IMR-90 (cell line): ENCODE results near the gene ATG7. TPM values are rescaled to one million over a fixed set of nuclear protein-coding genes. Genes with fewer than 3 reads are reported as not detected.

Experiments
- ATAC-seq: fragments of 200-7000 bp; cut with Tn5 transposase; 2 replicates; pipeline ENCODE4 v1.9.1; 2020; ENCODE audit warnings: low read depth, mild to moderate bottlenecking, moderate library complexity
- BruUV-seq: library from RNA; stranded (reverse); fragments of 400-500 nt; replicated peaks from 2 replicates; lab custom pipeline; 2021; lab: Mats Ljungman, UMichigan
- CTCF ChIA-PET: fragments of 300-600 bp; formaldehyde crosslinking; extraction: SDS; loops from one replicate; lab custom pipeline; 2021; ENCODE audit warnings: antibody characterized with exemption; lab: Yijun Ruan, JAX
- POLR2A ChIA-PET: fragments of 300-600 bp; sonication (Branson Sonifier 250); formaldehyde crosslinking; loops from one replicate; lab custom pipeline; 2022; ENCODE audit warnings: antibody characterized with exemption; ENCODE audit not compliant: unreplicated experiment; lab: Charles Lee
- DNase-seq: peaks from one replicate; pipeline ENCODE4 v3.0.0; 2013
- H2AFZ ChIP-seq: replicated peaks from 2 replicates; pipeline ENCODE3; 2013; ENCODE audit warnings: low read length, mild to moderate bottlenecking; ENCODE audit not compliant: poor library complexity
- H2AK5ac ChIP-seq: 2 replicates; pipeline ENCODE4 v1.6.1; 2013; ENCODE audit warnings: low read depth, low read length, inconsistent platforms
- H2AK9ac ChIP-seq: replicated peaks from 2 replicates; pipeline ENCODE3; 2013; ENCODE audit warnings: mild to moderate bottlenecking, low read depth, low read length, moderate library complexity; ENCODE audit not compliant: poor library complexity
- H2BK120ac ChIP-seq: 2 replicates; pipeline ENCODE4 v1.6.1; 2013; ENCODE audit warnings: low read depth, low read length, inconsistent platforms
- H2BK15ac ChIP-seq: 3 replicates; pipeline ENCODE4 v1.6.1; 2013; ENCODE audit warnings: low read depth, low read length, inconsistent platforms
- H2BK20ac ChIP-seq: 2 replicates; pipeline ENCODE4 v1.6.1; 2013; ENCODE audit warnings: low read depth, mild to moderate bottlenecking, inconsistent platforms, low read length, moderate library complexity
- H2BK5ac ChIP-seq: 2 replicates; pipeline ENCODE4 v1.6.1; 2013; ENCODE audit warnings: mild to moderate bottlenecking, low read depth, low read length, inconsistent platforms; ENCODE audit not compliant: poor library complexity, severe bottlenecking
- H3K14ac ChIP-seq: replicated peaks from 2 replicates; pipeline ENCODE4 v1.6.1; 2013; ENCODE audit warnings: low read depth, low read length, inconsistent platforms
- H3K18ac ChIP-seq: 2 replicates; pipeline ENCODE4 v1.6.1; 2013; ENCODE audit warnings: low read depth, low read length, control low read depth
- H3K23ac ChIP-seq: 2 replicates; pipeline ENCODE4 v1.6.1; 2013; ENCODE audit warnings: low read depth, low read length, inconsistent platforms
- H3K27ac ChIP-seq: 2 replicates; pipeline ENCODE4 v1.5.1; 2013; ENCODE audit warnings: mild to moderate bottlenecking, control low read depth, low read length; ENCODE audit not compliant: insufficient read depth
- H3K27me3 ChIP-seq: 2 replicates; pipeline ENCODE4 v1.6.1; 2013; ENCODE audit warnings: low read length; ENCODE audit not compliant: control insufficient read depth, insufficient read depth
- H3K36me3 ChIP-seq: 2 replicates; pipeline ENCODE4 v1.6.1; 2013; ENCODE audit warnings: low read length, mixed read lengths; ENCODE audit not compliant: control insufficient read depth, insufficient read depth
- H3K4ac ChIP-seq: 2 replicates; pipeline ENCODE4 v1.6.1; 2013; ENCODE audit warnings: low read depth, low read length, inconsistent platforms
- H3K4me1 ChIP-seq: 2 replicates; pipeline ENCODE4 v1.6.1; 2013; ENCODE audit warnings: low read length, mixed read lengths; ENCODE audit not compliant: control insufficient read depth, insufficient read depth
- H3K4me2 ChIP-seq: 2 replicates; pipeline ENCODE4 v1.6.1; 2013; ENCODE audit warnings: low read depth, mild to moderate bottlenecking, control low read depth, low read length, moderate library complexity
- H3K4me3 ChIP-seq: 2 replicates; pipeline ENCODE4 v1.5.1; 2013; ENCODE audit warnings: low read depth, mild to moderate bottlenecking, control low read depth, low read length, moderate library complexity; ENCODE audit not compliant: insufficient read depth
- H3K56ac ChIP-seq: 2 replicates; pipeline ENCODE4 v1.6.1; 2013; ENCODE audit warnings: low read length, inconsistent platforms; ENCODE audit not compliant: insufficient read depth; ENCODE audit errors: extremely low read depth
- H3K79me1 ChIP-seq, 2 experiments: 2 replicates each; pipeline ENCODE4 v1.6.1; 2013; ENCODE audit warnings: low read length in 2 of 2, inconsistent platforms in 1 of 2, low read depth in 1 of 2
- H3K9ac ChIP-seq: 2 replicates; pipeline ENCODE4 v1.6.1; 2013; ENCODE audit warnings: low read depth, low read length, control low read depth
- H3K9me1 ChIP-seq: 2 replicates; pipeline ENCODE4 v1.6.1; 2013; ENCODE audit warnings: low read length, inconsistent platforms; ENCODE audit not compliant: insufficient read depth
- H3K9me3 ChIP-seq: 2 replicates; pipeline ENCODE4 v1.6.1; 2013; ENCODE audit warnings: low read length; ENCODE audit not compliant: control insufficient read depth, insufficient read depth
- H4K20me1 ChIP-seq: 2 replicates; pipeline ENCODE4 v1.6.1; 2013; ENCODE audit warnings: low read length, inconsistent platforms; ENCODE audit not compliant: insufficient read depth
- H4K5ac ChIP-seq: 2 replicates; pipeline ENCODE4 v1.6.1; 2013; ENCODE audit warnings: mild to moderate bottlenecking, low read depth, low read length, control low read depth
- H4K8ac ChIP-seq, 2 experiments: 2 replicates each; pipeline ENCODE4 v1.6.1; 2013; ENCODE audit warnings: low read depth in 2 of 2, low read length in 2 of 2, control low read depth in 1 of 2, inconsistent platforms in 1 of 2
- H4K91ac ChIP-seq: 2 replicates; pipeline ENCODE4 v1.6.1; 2013; ENCODE audit warnings: low read depth, low read length, inconsistent platforms; ENCODE audit not compliant: insufficient read depth
- FOS ChIP-seq: fragments of 150-350 bp; IDR thresholded peaks from 2 replicates; pipeline ENCODE4 v1.6.1; 2016; ENCODE audit warnings: low read depth, low read length
- MAZ ChIP-seq: IDR thresholded peaks from 2 replicates; pipeline ENCODE4 v1.6.1; 2012; ENCODE audit warnings: low read depth, mild to moderate bottlenecking, low read length, improper control_type of control experiment, moderate library complexity, borderline replicate concordance
- MXI1 ChIP-seq: IDR thresholded peaks from 2 replicates; pipeline ENCODE4 v1.6.1; 2012; ENCODE audit warnings: low read depth, mild to moderate bottlenecking, low read length, moderate library complexity, borderline replicate concordance
- POLR2A ChIP-seq: IDR thresholded peaks from 2 replicates; pipeline ENCODE4 v1.6.1; 2012; ENCODE audit warnings: mild to moderate bottlenecking, low read depth, low read length
- RCOR1 ChIP-seq: IDR thresholded peaks from 2 replicates; pipeline ENCODE4 v1.6.1; 2012; ENCODE audit warnings: mild to moderate bottlenecking, low read length, improper control_type of control experiment; ENCODE audit not compliant: insufficient replicate concordance
- WGBS, 2 experiments: methylation state at CpG; one replicate each; pipeline versions ENCODE4 v1.1.5 to v1.1.7; 2013; ENCODE audit warnings: missing lambda C conversion rate in 2 of 2; ENCODE audit not compliant: insufficient read length in 1 of 2; ENCODE audit errors: extremely low coverage in 2 of 2; 5-methylcytosine and 5-hydroxymethylcytosine counted together
- dilution Hi-C: fragments of 300-500 bp; cut with HindIII; formaldehyde crosslinking; loops from one replicate; pipeline ENCODE4 v1.14.3; 2018; ENCODE audit warnings: low sequenced_read_pairs; ENCODE audit not compliant: unreplicated experiment
- in situ Hi-C: fragments of 300-500 bp; cut with MboI; formaldehyde crosslinking; loops from 3 replicates; pipeline ENCODE4 v1.14.3; 2019; ENCODE audit warnings: low sequenced_read_pairs, inconsistent platforms, mixed read lengths
- intact Hi-C: fragments of 100-400 bp; cut with micrococcal nuclease; formaldehyde crosslinking; loops from 2 replicates; pipeline ENCODE4 v1.10.0; 2022
- polyA plus RNA-seq, 3 experiments: library from polyadenylated mRNA; depleted of rRNA; stranded (reverse); fragments of >200 nt; gene quantifications; 2 replicates each; pipeline ENCODE4 v1.2.3, GENCODE V29; 2012; ENCODE audit warnings: low replicate concordance in 1 of 3
- total RNA-seq: library from RNA; depleted of rRNA; stranded (reverse); fragments of >200 nt; gene quantifications from 2 replicates; pipeline ENCODE4 v1.2.3, GENCODE V29; 2012

The ATG7 gene
- total and polyA plus RNA-seq, 2 of the 4 experiments (the other 2 are of a cell fraction) = 15.6 to 51.4 TPM

- Histone ChIP-seq H3K27me3 (no peaks in the 10 kb centered on the region), H2BK5ac (peak overlapping the region; percentile 97), H3K4me1 (peaks cover 17% of the 10 kb centered on the region), H3K23ac (peak overlapping the region; percentile 41), H3K4ac (peak overlapping the region; percentile 76), H2AFZ (no peak overlapping the region), H3K14ac (peak overlapping the region; percentile 79), H3K9me3 (no peaks in the 10 kb centered on the region), H3K4me2 (no peak overlapping the region), H4K91ac (peak overlapping the region; percentile 44), H2BK20ac (peak overlapping the region; percentile 16; the same call in 1 of the 2 replicates), H3K9ac (no peak overlapping the region), H2BK120ac (peak overlapping the region; percentile 56; the same call in 1 of the 2 replicates), H2BK15ac (peak overlapping the region; percentile 19; the same call in 1 of the 3 replicates), H4K5ac (peak overlapping the region; percentile 0; the same call in 1 of the 2 replicates), H3K36me3 (peaks cover 8% of the 10 kb centered on the region), H2AK5ac (peak overlapping the region; percentile 71; the same call in 1 of the 2 replicates), H4K20me1 (0 out of 2 replicates have a peak, but pooled peaks cover 4% of the 10 kb centered on the region), H3K18ac (peak overlapping the region; percentile 71; the same call in 1 of the 2 replicates), H2AK9ac (no peak overlapping the region), H3K56ac (no peak overlapping the region), H3K27ac (peak overlapping the region; percentile 1; the same call in 1 of the 2 replicates), H3K4me3 (no peak overlapping the region), H4K8ac (peak overlapping the region in 1 of 2 experiments; percentile 6; a peak in 1 of 4 replicates), H3K9me1 (peaks cover 14% of the 10 kb centered on the region), H3K79me1 (peaks cover 0 to 33% of the 10 kb centered on the region in 2 experiments; a peak in 2 of 4 replicates)
- ChIA-PET POLR2A (interaction anchor here (0.5 kb wide), 1 partner anchor 240 kb away, joined by 5 read pairs; no protein-coding TSS in a partner anchor), CTCF (no interaction called here)
- BruUV-seq = no TSS peak
- in situ Hi-C loops = no loop called here
- dilution Hi-C loops = no loop called here
- WGBS, 2 experiments = no CpG with 5 or more reads among the region's 5 CpGs
- TF ChIP-seq RCOR1 = no peak
- no peak for TF ChIP-seq MAZ
- no peak for TF ChIP-seq FOS
- no peak for TF ChIP-seq POLR2A
- TF ChIP-seq MXI1 = no peak
- intact Hi-C loops = no loop called here
- no peak for DNase-seq
- no peak for ATAC-seq
Observed at GRCh38 chr3:11351451-11351850, 79.3 kb downstream of the ATG7 start.
